SK-N-SH treated with all-trans-retinoic acid at 6 μM for 48 hours (cell line): Measurements from ENCODE around the gene TSSK3.
"Not testable (repeated sequence)": the region's sequence is repeated elsewhere in the genome, so short reads cannot be mapped to it uniquely, and the experiment has no call there.

Experiments
- ATAC-seq: fragments of 200-7000 bp; cut with Tn5 transposase; 3 replicates; pipeline ENCODE4 v1.9.1; 2020; ENCODE audit warnings: mild to moderate bottlenecking, moderate library complexity
- ARNTL ChIP-seq: fragments of 450-650 bp; formaldehyde crosslinking; IDR thresholded peaks from 2 replicates; pipeline ENCODE4 v1.5.0; 2020; ENCODE audit warnings: low read depth, mild to moderate bottlenecking, moderate library complexity, borderline replicate concordance
- BACH2 ChIP-seq: fragments of 250-450 bp; sonication (Bioruptor Pico); IDR thresholded peaks from 2 replicates; pipeline ENCODE4 v1.9.0; 2021; ENCODE audit warnings: mild to moderate bottlenecking, borderline replicate concordance
- CREB5 ChIP-seq: fragments of 250-450 bp; sonication (Bioruptor Pico); IDR thresholded peaks from 2 replicates; pipeline ENCODE4 v1.5.1; 2020; ENCODE audit warnings: low read depth, mild to moderate bottlenecking, moderate library complexity
- CSDC2 ChIP-seq: fragments of 250-450 bp; sonication (Bioruptor Pico); IDR thresholded peaks from 2 replicates; pipeline ENCODE4 v1.5.0; 2020; ENCODE audit warnings: mild to moderate bottlenecking, moderate library complexity
- CSRNP3 ChIP-seq: fragments of 250-450 bp; sonication (Bioruptor Pico); IDR thresholded peaks from 2 replicates; pipeline ENCODE4 v1.5.1; 2021; ENCODE audit warnings: mild to moderate bottlenecking, moderate library complexity
- ESRRG ChIP-seq: fragments of 250-450 bp; sonication (Bioruptor Pico); IDR thresholded peaks from 2 replicates; pipeline ENCODE4 v1.6.1; 2021; ENCODE audit warnings: mild to moderate bottlenecking
- GLIS3 ChIP-seq: fragments of 250-450 bp; sonication (Bioruptor Pico); IDR thresholded peaks from 2 replicates; pipeline ENCODE4 v1.5.0; 2020; ENCODE audit warnings: mild to moderate bottlenecking, moderate library complexity
- ISL1 ChIP-seq: fragments of 250-450 bp; sonication (Bioruptor Pico); IDR thresholded peaks from 2 replicates; pipeline ENCODE4 v2.1.2; 2022; ENCODE audit warnings: mild to moderate bottlenecking, moderate library complexity
- OSR1 ChIP-seq: fragments of 250-450 bp; sonication (Bioruptor Pico); IDR thresholded peaks from 2 replicates; pipeline ENCODE4 v1.8.0; 2022; ENCODE audit warnings: moderate library complexity, mild to moderate bottlenecking, inconsistent platforms
- PATZ1 ChIP-seq: fragments of 250-450 bp; sonication (Bioruptor Pico); IDR thresholded peaks from 2 replicates; pipeline ENCODE4 v1.8.0; 2020; ENCODE audit warnings: mild to moderate bottlenecking, moderate library complexity, borderline replicate concordance
- PPARA ChIP-seq: fragments of 250-450 bp; sonication (Bioruptor Pico); IDR thresholded peaks from 2 replicates; pipeline ENCODE4 v1.5.0; 2020; ENCODE audit warnings: mild to moderate bottlenecking, borderline replicate concordance
- SNAI2 ChIP-seq: fragments of 250-450 bp; sonication (Bioruptor Pico); IDR thresholded peaks from 2 replicates; pipeline ENCODE4 v1.5.0; 2020; ENCODE audit warnings: mild to moderate bottlenecking, moderate library complexity
- TCF4 ChIP-seq: fragments of 250-450 bp; sonication (Bioruptor Pico); IDR thresholded peaks from 2 replicates; pipeline ENCODE4 v1.8.0; 2021; ENCODE audit warnings: mild to moderate bottlenecking, moderate library complexity, borderline replicate concordance
- TOX ChIP-seq: fragments of 250-450 bp; sonication (Bioruptor Pico); IDR thresholded peaks from 2 replicates; pipeline ENCODE4 v1.8.0; 2021; ENCODE audit warnings: mild to moderate bottlenecking, moderate library complexity, borderline replicate concordance
- TSHZ2 ChIP-seq: fragments of 250-450 bp; sonication (Bioruptor Pico); IDR thresholded peaks from 2 replicates; pipeline ENCODE4 v1.5.0; 2020; ENCODE audit warnings: mild to moderate bottlenecking, moderate library complexity
- ZFP3 ChIP-seq: fragments of 250-450 bp; sonication (Bioruptor Pico); IDR thresholded peaks from 2 replicates; pipeline ENCODE4 v1.5.0; 2020; ENCODE audit warnings: mild to moderate bottlenecking, moderate library complexity
- ZFP30 ChIP-seq: fragments of 450-650 bp; formaldehyde crosslinking; IDR thresholded peaks from 2 replicates; pipeline ENCODE4 v1.5.0; 2022; ENCODE audit warnings: mild to moderate bottlenecking, moderate library complexity
- ZNF565 ChIP-seq: fragments of 450-650 bp; formaldehyde crosslinking; conservative IDR thresholded peaks from 2 replicates; pipeline ENCODE4 v1.5.0; 2020; ENCODE audit warnings: low read depth, mild to moderate bottlenecking, moderate library complexity
- ZNF70 ChIP-seq: fragments of 450-650 bp; formaldehyde crosslinking; IDR thresholded peaks from 2 replicates; pipeline ENCODE4 v1.5.0; 2020; ENCODE audit warnings: mild to moderate bottlenecking, moderate library complexity
- ZNF8 ChIP-seq: fragments of 450-650 bp; formaldehyde crosslinking; IDR thresholded peaks from 2 replicates; pipeline ENCODE4 v1.5.0; 2020; ENCODE audit warnings: mild to moderate bottlenecking, moderate library complexity

The TSSK3 gene

GRCh38 chr1:32353886-32354570 is 8.3 kb upstream of the TSSK3 start:
- TF ChIP-seq ARNTL (no peak), ZNF565 (no peak), CSDC2 (CRISPR knock-in tag) (no peak), ZNF8 (CRISPR knock-in tag) (no peak), BACH2 (CRISPR knock-in tag) (no peak), TCF4 (no peak), ZFP30 (CRISPR knock-in tag) (no peak), PPARA (CRISPR knock-in tag) (no peak), PATZ1 (CRISPR knock-in tag) (no peak), ISL1 (no peak), TSHZ2 (CRISPR knock-in tag) (no peak), ZFP3 (CRISPR knock-in tag) (no peak), OSR1 (CRISPR knock-in tag) (no peak), SNAI2 (CRISPR knock-in tag) (no peak), GLIS3 (no peak), TOX (CRISPR knock-in tag) (no peak), CSRNP3 (CRISPR knock-in tag) (no peak), ZNF70 (CRISPR knock-in tag) (no peak), CREB5 (CRISPR knock-in tag) (no peak), ESRRG (CRISPR knock-in tag) (no peak)
- no peak for ATAC-seq

GRCh38 chr1:32355778-32356177 is 6.6 kb upstream of the TSSK3 start:
- ATAC-seq = not testable (repeated sequence)

GRCh38 chr1:32356478-32356877 is 5.9 kb upstream of the TSSK3 start:
- TF ChIP-seq ZNF70 (CRISPR knock-in tag) (no peak), PATZ1 (CRISPR knock-in tag) (no peak), PPARA (CRISPR knock-in tag) (no peak), TOX (CRISPR knock-in tag) (no peak), CSDC2 (CRISPR knock-in tag) (no peak)
- TF ChIP-seq, all 23 proteins: peak for 0
- no peak for ATAC-seq
